GM12875 (cell line): ENCODE results near the gene HK1.

ENCODE experiments used
- H3K4me3 ChIP-seq: one replicate; pipeline ENCODE4 v1.5.1; 2011; ENCODE audit warnings: low read depth, low read length, control low read depth
- TF ChIP-seq, protein P1 (sequence below): IDR thresholded peaks from 2 replicates; pipeline ENCODE4 v1.5.1; 2011; ENCODE audit warnings: low read depth, mild to moderate bottlenecking, control low read depth, inconsistent platforms, low read length, moderate library complexity, borderline replicate concordance; ENCODE audit not compliant: insufficient read depth

Gene HK1

GRCh38 chr10:69434926-69435325, 156.6 kb downstream of the HK1 start:
- TF ChIP-seq, protein P1, sequence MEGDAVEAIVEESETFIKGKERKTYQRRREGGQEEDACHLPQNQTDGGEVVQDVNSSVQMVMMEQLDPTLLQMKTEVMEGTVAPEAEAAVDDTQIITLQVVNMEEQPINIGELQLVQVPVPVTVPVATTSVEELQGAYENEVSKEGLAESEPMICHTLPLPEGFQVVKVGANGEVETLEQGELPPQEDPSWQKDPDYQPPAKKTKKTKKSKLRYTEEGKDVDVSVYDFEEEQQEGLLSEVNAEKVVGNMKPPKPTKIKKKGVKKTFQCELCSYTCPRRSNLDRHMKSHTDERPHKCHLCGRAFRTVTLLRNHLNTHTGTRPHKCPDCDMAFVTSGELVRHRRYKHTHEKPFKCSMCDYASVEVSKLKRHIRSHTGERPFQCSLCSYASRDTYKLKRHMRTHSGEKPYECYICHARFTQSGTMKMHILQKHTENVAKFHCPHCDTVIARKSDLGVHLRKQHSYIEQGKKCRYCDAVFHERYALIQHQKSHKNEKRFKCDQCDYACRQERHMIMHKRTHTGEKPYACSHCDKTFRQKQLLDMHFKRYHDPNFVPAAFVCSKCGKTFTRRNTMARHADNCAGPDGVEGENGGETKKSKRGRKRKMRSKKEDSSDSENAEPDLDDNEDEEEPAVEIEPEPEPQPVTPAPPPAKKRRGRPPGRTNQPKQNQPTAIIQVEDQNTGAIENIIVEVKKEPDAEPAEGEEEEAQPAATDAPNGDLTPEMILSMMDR, result no peak
- no peak overlapping the region for H3K4me3 ChIP-seq

GRCh38 chr10:69435966-69436520, 157.7 kb downstream of the HK1 start:
- H3K4me3 ChIP-seq, result no peak overlapping the region
- TF ChIP-seq, protein P1, result no peak

DNA sequence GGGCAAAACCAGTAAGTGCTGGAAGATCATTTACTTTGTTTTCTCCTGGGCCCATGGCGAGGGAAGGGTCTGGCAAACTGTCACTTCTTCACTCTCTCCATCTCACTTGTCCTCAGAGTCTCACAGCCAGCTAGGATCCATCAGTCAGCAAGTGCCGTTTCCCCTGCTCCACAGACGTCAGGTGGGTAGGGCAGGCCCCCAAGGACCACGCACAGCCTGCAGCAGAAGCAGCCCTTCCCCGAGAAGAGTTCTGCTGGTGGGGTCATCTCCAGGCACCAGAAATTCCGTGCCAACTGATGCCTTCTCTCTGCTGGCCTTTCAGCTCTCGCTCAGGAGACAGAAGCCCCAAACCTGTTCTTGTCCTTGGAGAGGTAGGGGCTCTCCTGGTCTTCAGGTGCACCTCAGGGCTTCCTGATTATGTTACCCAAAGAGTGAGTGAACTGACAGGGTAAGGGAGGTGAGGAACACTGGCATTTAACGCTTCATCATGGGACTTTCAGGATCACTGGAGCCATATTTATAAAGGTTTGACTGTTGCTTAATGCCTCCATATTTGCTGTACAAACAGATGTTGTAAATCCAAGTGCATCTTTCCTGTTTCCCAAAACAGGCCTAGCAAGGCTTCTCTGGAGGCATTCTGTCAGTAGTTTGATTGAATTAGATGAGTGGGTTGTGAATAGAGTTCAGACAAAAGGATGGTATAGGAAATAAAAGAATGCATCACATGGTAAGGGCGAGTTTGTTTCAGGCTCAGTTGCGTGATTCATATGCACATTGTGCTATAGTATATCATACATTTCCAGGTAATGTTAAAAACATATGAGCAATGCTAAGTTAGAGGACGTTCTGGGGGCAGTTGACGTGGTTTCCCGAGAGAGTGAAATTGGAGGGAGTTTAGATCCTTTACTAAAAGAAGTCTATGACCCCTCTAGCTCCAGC, 159.3 kb downstream of the HK1 start:
- no peak overlapping the region for H3K4me3 ChIP-seq
- TF ChIP-seq, protein P1, result no peak

GRCh38 chr10:69438536-69439349, 160.4 kb downstream of the HK1 start:
- no peak overlapping the region for H3K4me3 ChIP-seq
- TF ChIP-seq, protein P1, result no peak

DNA sequence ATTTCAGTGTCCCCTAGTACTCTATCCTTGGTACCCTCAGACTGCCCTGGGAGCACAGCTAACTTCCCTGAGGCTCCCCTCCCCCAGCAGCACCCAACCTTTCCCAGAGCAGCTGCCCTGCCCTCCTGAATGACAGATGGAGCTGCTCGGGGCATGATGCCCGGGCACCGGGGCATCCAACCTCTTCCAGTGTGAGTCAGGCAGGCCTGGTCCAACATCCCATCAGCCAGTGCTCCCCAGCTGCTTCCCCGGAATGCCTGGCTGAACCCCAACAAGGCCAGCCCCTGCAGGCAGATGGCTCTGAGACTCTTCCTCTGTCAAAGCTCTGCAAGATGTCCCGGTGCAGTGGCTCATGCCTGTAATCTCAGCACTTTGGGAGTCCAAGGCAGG, 161.0 kb downstream of the HK1 start:
- TF ChIP-seq, protein P1, result no peak
- no peak overlapping the region for H3K4me3 ChIP-seq

DNA sequence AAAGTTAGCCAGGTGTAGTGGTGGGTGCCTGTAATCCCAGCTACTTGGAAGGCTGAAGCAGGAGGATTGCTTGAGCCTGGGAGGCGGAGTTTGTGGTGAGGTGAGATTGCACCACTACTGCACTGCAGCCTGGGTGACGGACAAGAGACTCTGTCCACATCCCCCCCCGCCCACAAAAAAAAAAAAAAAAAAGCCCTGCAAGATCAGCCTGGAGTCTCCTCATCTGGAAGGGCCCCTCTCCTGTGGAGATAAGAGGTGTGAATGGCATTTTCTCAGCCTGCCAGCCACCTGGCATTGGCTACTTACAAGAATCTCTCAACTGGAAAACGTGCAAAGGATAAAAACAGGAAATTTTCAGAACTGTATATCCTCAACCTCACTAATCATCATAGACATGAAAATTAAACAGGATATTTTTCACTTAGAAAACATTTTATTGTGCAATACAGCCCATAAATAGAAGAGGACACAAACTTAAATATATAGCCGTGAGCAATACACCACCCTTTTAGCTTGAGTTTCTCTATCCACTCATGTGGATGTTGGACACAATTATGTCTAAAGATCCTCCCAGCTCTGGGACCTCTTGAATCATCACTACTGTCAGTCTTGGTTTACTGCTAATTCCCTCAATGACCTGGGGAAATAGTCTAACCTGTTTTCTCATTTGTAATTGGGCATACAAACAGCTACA, 161.7 kb downstream of the HK1 start:
- TF ChIP-seq, protein P1, result no peak
- no peak overlapping the region for H3K4me3 ChIP-seq
